Heart left ventricle (tissue), 16 donors: ENCODE data around the gene ITGAX. TPM values are rescaled to one million over a fixed set of nuclear protein-coding genes. Genes with fewer than 3 reads are reported as not detected.

Experiments used
- ATAC-seq, 4 donors: fragments of 200-7000 bp; cut with Tn5 transposase; one replicate each; pipeline ENCODE4 v1.9.1; 2020 to 2022; ENCODE audit warnings: moderate library complexity in 4 of 4, mild to moderate bottlenecking in 3 of 4, moderate number of reproducible peaks in 1 of 4
- DNase-seq, 5 donors: peaks; one replicate each; pipeline ENCODE4 v3.0.0-alpha.2; 2020
- H3K27ac ChIP-seq, 12 donors: fragments of 200-600 bp; sonication (generic) in 4 of 12; one replicate each; pipeline versions ENCODE4 v1.5.0 to v1.8.0; 2016 to 2022; ENCODE audit warnings: mild to moderate bottlenecking in 2 of 12
- H3K27me3 ChIP-seq, 9 donors: fragments of 200-600 bp; sonication (generic) in 2 of 9; one replicate each; pipeline versions ENCODE4 v1.5.1 to v1.8.0; 2016 to 2022; ENCODE audit warnings: mild to moderate bottlenecking in 3 of 9
- H3K36me3 ChIP-seq, 9 donors: fragments of 200-600 bp; sonication (generic) in 2 of 9; one replicate each; pipeline versions ENCODE4 v1.5.0 to v1.8.0; 2018 to 2022; ENCODE audit warnings: mild to moderate bottlenecking in 2 of 9
- H3K4me1 ChIP-seq, 12 donors: fragments of 200-600 bp; sonication (generic) in 4 of 12; one replicate each; pipeline versions ENCODE4 v1.5.0 to v1.8.0; 2016 to 2022; ENCODE audit warnings: mild to moderate bottlenecking in 3 of 12
- H3K4me3 ChIP-seq, 12 donors: fragments of 200-600 bp; sonication (generic) in 4 of 12; one replicate each; pipeline versions ENCODE4 v1.5.0 to v1.8.0; 2017 to 2022; ENCODE audit warnings: mild to moderate bottlenecking in 9 of 12, moderate library complexity in 4 of 12
- H3K9me3 ChIP-seq, 12 donors: fragments of 200-600 bp; sonication (generic) in 4 of 12; one replicate each; pipeline versions ENCODE4 v1.5.0 to v1.8.0; 2016 to 2022; ENCODE audit warnings: mild to moderate bottlenecking in 1 of 12
- CTCF ChIP-seq, 12 donors: fragments of 200-600 bp; sonication (generic) in 4 of 12; IDR thresholded peaks; one replicate each; pipeline versions ENCODE4 v1.5.0 to v1.8.0; 2018 to 2022; ENCODE audit warnings: antibody characterized with exemption in 12 of 12, mild to moderate bottlenecking in 5 of 12
- POLR2A ChIP-seq, 2 donors: fragments of 450-650 bp; IDR thresholded peaks; one replicate each; pipeline ENCODE4 v1.6.1; 2017; ENCODE audit warnings: antibody characterized with exemption in 2 of 2, mild to moderate bottlenecking in 2 of 2, moderate library complexity in 2 of 2
- WGBS, 4 donors: extraction: QIAGEN DNeasy Blood & Tissue Kit in 2 of 4; methylation state at CpG; one replicate each; pipeline versions ENCODE4 v1.1.5 to v1.1.7; 2013 to 2018; 5-methylcytosine and 5-hydroxymethylcytosine counted together
- intact Hi-C, 10 donors: fragments of 100-400 bp; cut with DNase I; formaldehyde crosslinking; loops; one replicate each; pipeline versions ENCODE4 v1.11.1 to v1.14.2; 2022
- polyA plus RNA-seq, 2 donors: library from polyadenylated mRNA; stranded (reverse); fragments of 200-250 nt; gene quantifications; one replicate each; pipeline ENCODE4 v1.2.3, GENCODE V29; 2013
- total RNA-seq, 9 donors: library from RNA; depleted of rRNA in 2 of 9; stranded (reverse); fragments of >200 nt in 2 of 9; fragmentation: NEBNext Ultra II Directional in 3 of 9; extraction: Animal tissue kit (Norgen Biotek cat#: 25700) in 3 of 9; gene quantifications; one replicate each; pipeline versions ENCODE4 v1.1.0 to v1.2.4, GENCODE V29; 2016 to 2023
- donor health status: ischemic (EF 13 %, LVEDD 7.1; RV severe dilation, severe dysfunction).
- donor health status: healthy with polysubstance abuse.
- donor health status: DM: no; HTN: yes; CAD: no.
- donor health status: DM: no; HTN: no; CAD: no.
- donor health status: ischemic (EF 25% LVEDD 6.9; RV normal size, moderate dysfunction).
- donor health status: ischemic (EF 25% LVEDD 5.7; RV mildly dilated, moderate dysfunction).
- donor health status: healthy.
- donor health status: DM: yes; HTN: yes; CAD: no.
- donor health status: ischemic (EF 35%, LVEDD 5.7; RV mildly dilated, moderate dysfunction).
- donor health status: nonischemic (EF 11% LVEDD 7.7; RV severe dilation, severe dysfunction).
- donor health status: DM: yes; HTN: yes; CAD: no.
- donor health status: PGD.
- donor health status: ischemic (EF 29% LVEDD 5.4; RV normal size, mild dysfunction).
- donor health status: nonischemic (EF 23%, LVEDD 6.1; RV moderate dilation, normal function).

Gene ITGAX
- total and polyA plus RNA-seq, 11 donors: 0.73 to 52.7 (median 2.0) TPM

GRCh38 chr16:31360251-31360650 is 5.3 kb downstream of the ITGAX start:
- DNase-seq (peak in 1 of 5 donors; percentile 20), ATAC-seq (no peak)
- no peaks in the 10 kb centered on the region for H3K36me3 ChIP-seq
- 79 to 92% (median 83%) methylated on average over 7 of the region's 7 CpGs for WGBS, 4 donors
- TF ChIP-seq CTCF (IDR thresholded peaks at IDR 0.05) (no peak), POLR2A (IDR thresholded peaks at IDR 0.05) (no peak)
- no peak overlapping the region for H3K27ac ChIP-seq
- H3K4me1 ChIP-seq: peaks cover 0 to 28% (median 6%) of the 10 kb centered on the region in 12 donors
- intact Hi-C loops: loop anchor here in 1 of 10 donors (5.0 kb wide), 1 partner anchor 93 kb away; no protein-coding TSS in a partner anchor
- H3K27me3 ChIP-seq: peaks cover 0 to 5% (median 0%) of the 10 kb centered on the region in 9 donors
- H3K9me3 ChIP-seq: no peaks in the 10 kb centered on the region
- no peak overlapping the region for H3K4me3 ChIP-seq

- H3K4me3 ChIP-seq: no peak overlapping the region
- intact Hi-C loops: loop anchor here in 1 of 10 donors (5.0 kb wide), 1 partner anchor 94 kb away; no protein-coding TSS in a partner anchor
- no peak for TF ChIP-seq CTCF (IDR thresholded peaks at IDR 0.05)
- no peak for TF ChIP-seq POLR2A (IDR thresholded peaks at IDR 0.05)
- H3K36me3 ChIP-seq: no peaks in the 10 kb centered on the region
- H3K9me3 ChIP-seq: no peaks in the 10 kb centered on the region
- DNase-seq (peak in 1 of 5 donors; percentile 14), ATAC-seq (no peak)
- 75 to 80% (median 77%) methylated on average over 19 to 28 of the region's 28 CpGs for WGBS, 4 donors
- peaks cover 0 to 5% (median 0%) of the 10 kb centered on the region in 9 donors for H3K27me3 ChIP-seq
- peaks cover 0 to 31% (median 6%) of the 10 kb centered on the region in 12 donors for H3K4me1 ChIP-seq
- H3K27ac ChIP-seq: no peak overlapping the region
These were observed 6.5 kb downstream of the ITGAX start for GRCh38 chr16:31361201-31362110.

- peaks cover 0 to 5% (median 0%) of the 10 kb centered on the region in 9 donors for H3K27me3 ChIP-seq
- peak in 1 of 5 donors; percentile 11 for DNase-seq
- H3K36me3 ChIP-seq: no peaks in the 10 kb centered on the region
- H3K4me3 ChIP-seq: no peak overlapping the region
- intact Hi-C loops: loop anchor here in 1 of 10 donors (5.0 kb wide), 1 partner anchor 95 kb away; no protein-coding TSS in a partner anchor
- no peak overlapping the region for H3K27ac ChIP-seq
- H3K9me3 ChIP-seq: no peaks in the 10 kb centered on the region
- TF ChIP-seq CTCF (IDR thresholded peaks at IDR 0.05) (no peak), POLR2A (IDR thresholded peaks at IDR 0.05) (no peak)
- no peak for ATAC-seq
- WGBS, 4 donors: 81 to 86% (median 82%) methylated on average over 18 to 26 of the region's 26 CpGs
- H3K4me1 ChIP-seq: peaks cover 0 to 30% (median under 1%) of the 10 kb centered on the region in 12 donors
These were observed 7.8 kb downstream of the ITGAX start for GRCh38 chr16:31362476-31363405.
